HG03521 (cell line): ENCODE results near the gene TPP1.

Source experiments
- ATAC-seq: cut with Tn5 transposase; IDR thresholded peaks from one replicate; pipeline ENCODE4 v1.9.1; 2021; ENCODE audit warnings: mild to moderate bottlenecking, moderate library complexity; ENCODE audit not compliant: unreplicated experiment

Gene TPP1

DNA sequence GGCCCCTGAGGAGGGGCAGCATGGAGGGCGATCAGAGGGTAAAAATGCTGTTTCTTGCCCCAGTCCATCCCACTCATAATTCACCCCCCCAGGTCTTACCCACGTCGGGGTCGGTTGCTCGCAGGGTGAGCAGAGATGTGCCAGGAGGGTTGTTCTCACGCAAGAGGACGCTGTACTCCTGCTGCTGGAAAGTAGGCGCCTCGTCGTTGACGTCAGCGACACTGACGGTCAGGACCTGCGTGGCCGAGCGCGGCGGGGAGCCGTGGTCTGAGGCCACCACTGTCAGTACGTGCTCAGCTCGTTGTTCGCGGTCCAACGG is 10.3 kb upstream of the TPP1 start:
- ATAC-seq = no peak

DNA sequence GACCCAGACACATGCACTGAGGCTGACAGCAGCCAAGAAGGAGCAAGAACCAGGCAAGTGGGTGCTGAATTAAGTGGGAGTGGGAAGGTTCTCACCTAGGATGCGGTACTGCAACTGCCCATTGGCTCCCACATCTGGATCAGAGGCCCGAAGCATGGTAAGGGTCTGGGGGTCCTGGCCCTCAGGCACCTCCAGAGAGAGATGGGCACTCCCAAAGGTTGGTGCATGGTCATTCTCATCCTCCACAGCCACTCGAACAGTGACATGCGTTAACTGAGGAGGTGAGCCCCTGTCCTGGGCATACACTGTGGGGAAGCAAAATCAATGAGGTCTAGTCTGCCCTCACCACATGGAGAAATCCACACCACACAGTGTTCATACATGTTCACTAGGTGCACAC is 9.3 kb upstream of the TPP1 start:
- no peak for ATAC-seq

DNA sequence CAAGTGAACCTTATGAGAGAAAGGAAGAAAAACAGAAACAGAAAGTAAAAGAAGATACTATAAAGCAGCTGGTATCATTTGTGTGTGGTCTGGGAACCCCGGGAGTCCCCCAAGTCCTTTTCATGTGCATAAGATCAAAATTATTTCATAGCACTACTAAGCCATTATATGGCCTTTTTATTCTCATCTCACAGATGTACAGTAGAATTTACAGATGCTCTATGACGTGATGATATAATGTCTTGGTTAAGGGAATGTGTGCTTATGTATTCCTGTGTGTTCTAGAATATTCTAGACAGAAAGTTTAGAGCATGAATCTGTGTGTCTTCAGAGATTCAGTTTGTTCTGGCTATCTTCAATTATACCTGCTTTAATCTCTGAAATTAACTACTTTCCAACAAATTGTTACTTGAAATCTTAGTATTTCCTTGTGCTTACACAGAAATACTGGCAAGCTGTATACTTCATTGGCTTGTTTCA is 8.6 kb upstream of the TPP1 start:
- peak; percentile 58 for ATAC-seq

GRCh38 chr11:6626971-6627761 is 7.9 kb upstream of the TPP1 start:
- ATAC-seq = no peak

DNA sequence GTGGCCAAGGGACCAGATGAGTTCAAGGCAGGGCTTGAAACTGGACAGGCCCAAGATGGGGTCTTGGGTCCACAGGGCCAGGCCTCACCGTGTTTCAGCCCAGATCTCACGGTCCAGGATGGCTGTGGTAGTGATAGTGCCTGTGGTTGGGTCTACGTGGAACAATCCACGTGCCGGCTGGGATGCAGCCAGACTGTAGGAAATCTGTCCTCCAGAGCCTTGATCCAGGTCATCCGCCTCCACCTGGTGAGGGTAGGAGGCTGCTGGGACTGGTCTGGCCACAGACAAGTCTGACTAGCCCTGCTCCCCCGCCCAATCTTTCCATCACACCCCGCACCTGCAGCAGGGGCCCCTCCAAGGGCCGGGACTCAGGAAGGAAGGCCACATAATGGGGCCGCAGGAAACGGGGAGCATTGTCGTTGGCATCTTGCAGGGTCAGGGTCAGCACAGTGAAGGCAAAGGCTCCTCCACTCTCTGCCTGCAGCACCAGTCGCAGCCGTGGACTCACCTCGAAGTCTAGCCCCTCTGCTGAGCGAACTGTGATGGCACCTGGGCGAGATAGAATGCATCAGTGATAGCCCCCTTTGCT is 6.7 kb upstream of the TPP1 start:
- ATAC-seq = no peak

DNA sequence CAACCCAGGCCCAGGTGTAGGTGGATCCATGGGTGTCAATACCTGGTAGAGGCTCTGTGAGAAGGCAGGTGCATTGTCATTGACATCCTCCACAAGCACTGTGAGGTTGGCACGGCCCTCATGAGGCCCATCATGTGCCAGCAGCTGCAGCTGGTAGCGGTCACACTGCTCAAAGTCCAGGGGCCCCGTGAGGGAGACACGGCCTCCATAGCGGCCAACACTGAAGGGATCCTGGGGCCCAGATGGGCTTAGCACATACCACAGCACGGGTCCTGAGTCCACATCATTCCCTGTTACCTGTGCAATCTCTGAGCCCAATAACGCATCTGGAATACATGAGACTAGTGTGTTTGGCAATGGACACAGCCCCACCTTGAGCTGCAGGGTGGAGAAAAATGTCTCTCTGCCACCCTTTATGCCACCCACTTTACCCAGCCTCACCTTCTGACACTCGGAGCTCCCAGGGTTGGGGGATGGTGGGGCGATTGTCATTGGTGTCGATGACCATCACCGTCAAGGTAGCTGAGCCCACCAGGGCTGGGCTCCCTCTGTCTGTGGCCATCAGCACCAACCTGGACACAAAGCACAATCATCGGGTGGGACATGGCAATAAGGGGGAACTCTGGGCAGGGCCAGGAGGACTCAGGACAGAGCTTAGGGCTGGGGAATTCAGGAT is 6.1 kb upstream of the TPP1 start:
- ATAC-seq = no peak

GRCh38 chr11:6623391-6624363 is 4.5 kb upstream of the TPP1 start:
- no peak for ATAC-seq

- ATAC-seq = no peak
Observed at GRCh38 chr11:6622261-6623171, 3.3 kb upstream of the TPP1 start.

GRCh38 chr11:6621711-6622211 is 2.5 kb upstream of the TPP1 start:
- no peak for ATAC-seq

- ATAC-seq = no peak
Observed at GRCh38 chr11:6620636-6621035, 1.4 kb upstream of the TPP1 start.

GRCh38 chr11:6618117-6619003 is 862 bp downstream of the TPP1 start:
- ATAC-seq = peak; percentile 22

DNA sequence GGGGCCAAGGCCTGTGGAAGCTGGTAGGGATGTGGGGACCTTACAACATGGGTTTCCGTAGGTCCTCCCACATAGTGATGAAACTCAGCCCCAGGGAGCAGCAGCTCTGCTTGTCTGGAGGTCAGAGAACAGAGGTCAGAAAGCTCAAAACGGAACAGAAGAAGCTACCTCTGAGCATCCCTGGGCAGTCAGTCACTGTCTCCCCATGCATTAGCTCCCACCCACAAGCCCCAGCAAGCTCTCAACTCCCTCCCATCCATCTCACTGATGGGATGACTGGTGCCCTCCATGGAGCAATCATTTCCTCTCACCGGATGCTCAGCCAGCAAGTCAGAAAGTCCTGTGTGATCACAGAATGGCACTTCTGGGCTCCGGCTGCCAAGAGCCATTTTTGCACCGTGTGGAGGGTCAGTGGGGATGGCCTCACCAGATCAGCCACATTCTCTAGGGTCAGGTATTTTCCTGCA is 1.9 kb downstream of the TPP1 start:
- no peak for ATAC-seq

GRCh38 chr11:6616596-6617250 is 2.5 kb downstream of the TPP1 start:
- ATAC-seq = no peak

DNA sequence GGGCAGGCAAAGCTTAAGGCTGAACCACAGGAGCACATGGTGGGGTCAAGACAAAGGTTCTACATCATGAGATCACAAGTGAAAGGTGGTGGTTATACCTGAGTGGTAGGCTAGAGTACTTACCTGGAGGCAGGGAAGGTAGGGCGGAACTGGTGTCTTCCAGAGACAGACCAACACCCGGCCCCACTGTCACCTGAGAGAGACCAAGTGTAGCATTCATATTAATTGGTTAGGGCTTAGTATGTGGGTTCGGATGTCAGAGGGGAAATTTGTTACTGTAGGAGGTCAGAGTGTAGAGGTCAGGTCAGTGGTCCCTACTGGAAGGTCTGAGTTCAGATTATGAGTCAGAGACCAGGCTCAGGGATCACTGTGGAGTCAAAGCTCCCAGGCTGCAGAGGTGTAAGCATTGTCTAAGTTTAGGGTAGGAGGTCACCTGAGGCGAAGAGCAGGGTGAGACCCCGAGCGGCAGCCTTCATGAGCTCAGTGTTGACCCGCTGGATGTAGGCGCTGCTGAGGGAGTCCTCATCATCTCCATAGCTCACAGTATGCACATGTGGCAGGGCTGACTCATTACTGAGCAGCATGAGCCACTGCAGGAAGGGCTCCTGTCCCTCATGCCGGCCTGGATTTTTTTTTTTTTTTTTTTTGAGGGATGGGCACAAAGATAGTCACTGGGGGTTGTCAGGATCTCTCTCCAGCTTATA is 3.2 kb downstream of the TPP1 start:
- ATAC-seq = no peak

GRCh38 chr11:6615046-6615445 is 4.2 kb downstream of the TPP1 start:
- no peak for ATAC-seq

DNA sequence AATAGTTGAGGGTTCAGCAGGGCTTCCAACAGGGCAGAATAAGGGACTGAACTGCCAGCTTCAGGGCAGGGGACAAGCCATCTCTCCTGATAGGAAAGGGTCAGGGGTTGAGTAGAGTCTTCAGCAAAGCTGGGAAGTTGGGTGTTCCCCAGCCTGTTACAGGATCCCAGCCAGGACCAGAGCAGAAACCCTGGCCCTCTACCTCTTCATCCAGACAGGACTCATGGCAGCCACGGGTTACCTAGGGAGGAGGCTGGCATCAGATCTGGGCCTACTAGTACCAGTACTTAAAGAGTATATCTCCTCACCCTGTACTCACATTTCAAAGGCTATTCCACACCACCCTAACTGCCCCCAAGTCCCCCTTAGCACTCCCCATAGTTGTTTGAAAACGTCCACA is 4.8 kb downstream of the TPP1 start:
- ATAC-seq = no peak

- ATAC-seq = no peak
Observed at GRCh38 chr11:6613496-6613895, 5.7 kb downstream of the TPP1 start.
